Keratinocyte (primary cell): ENCODE results near the gene CHST8. TPM values are rescaled to one million over a fixed set of nuclear protein-coding genes. Genes with fewer than 3 reads are reported as not detected.

Experiments used
- DNase-seq: peaks from one replicate; pipeline ENCODE4 v3.0.0-alpha.2; 2011; ENCODE audit warnings: low read depth, missing footprints, low spot score
- FAIRE-seq: peaks from 2 replicates; lab custom pipeline; 2011; peaks lifted over from hg19 to GRCh38; lab: Jason Lieb, UNC
- H2AFZ ChIP-seq: 2 replicates; pipeline ENCODE4 v1.6.0; 2012; ENCODE audit warnings: low read length, control low read depth, inconsistent platforms; ENCODE audit not compliant: control insufficient read depth
- H3K27ac ChIP-seq: 2 replicates; pipeline ENCODE4 v1.5.1; 2011; ENCODE audit warnings: low read length; ENCODE audit not compliant: control insufficient read depth, insufficient read depth
- H3K27me3 ChIP-seq: 3 replicates; pipeline ENCODE4 v1.6.0; 2011; ENCODE audit warnings: low read length; ENCODE audit not compliant: control insufficient read depth, insufficient read depth; ENCODE audit errors: extremely low read depth
- H3K36me3 ChIP-seq, 2 experiments: 2 replicates in 1 of 2; 3 replicates in 1 of 2; pipeline ENCODE4 v1.5.1; 2011; ENCODE audit warnings: low read length in 2 of 2, mild to moderate bottlenecking in 1 of 2; ENCODE audit not compliant: control insufficient read depth in 2 of 2, insufficient read depth in 2 of 2; ENCODE audit errors: extremely low read depth in 1 of 2
- H3K4me1 ChIP-seq: 3 replicates; pipeline ENCODE4 v1.5.1; 2011; ENCODE audit warnings: low read length; ENCODE audit not compliant: control insufficient read depth, insufficient read depth; ENCODE audit errors: extremely low read depth
- H3K4me2 ChIP-seq: 3 replicates; pipeline ENCODE4 v1.6.0; 2011; ENCODE audit warnings: low read depth, low read length; ENCODE audit not compliant: control insufficient read depth, insufficient read depth; ENCODE audit errors: extremely low read depth
- H3K4me3 ChIP-seq, 3 experiments: fragments of 200-600 bp in 1 of 3; sonication (generic) in 1 of 3; 2 replicates in 2 of 3; 3 replicates in 1 of 3; pipeline ENCODE4 v1.5.1; 2011 to 2016; ENCODE audit warnings: low read length in 3 of 3, mild to moderate bottlenecking in 3 of 3, control low read depth in 2 of 3, inconsistent platforms in 1 of 3, low read depth in 1 of 3, mixed read lengths in 1 of 3, mixed run types in 1 of 3, moderate library complexity in 1 of 3; ENCODE audit not compliant: control insufficient read depth in 2 of 3, insufficient read depth in 2 of 3; ENCODE audit errors: extremely low read depth in 1 of 3
- H3K79me2 ChIP-seq: 2 replicates; pipeline ENCODE4 v1.6.0; 2012; ENCODE audit warnings: low read length; ENCODE audit not compliant: control insufficient read depth, insufficient read depth
- H3K9ac ChIP-seq: 3 replicates; pipeline ENCODE4 v1.6.0; 2011; ENCODE audit warnings: low read length; ENCODE audit not compliant: control insufficient read depth, insufficient read depth; ENCODE audit errors: extremely low read depth
- H3K9me1 ChIP-seq: 3 replicates; pipeline ENCODE4 v1.6.0; 2011; ENCODE audit warnings: low read length; ENCODE audit not compliant: control insufficient read depth, insufficient read depth; ENCODE audit errors: extremely low read depth
- H3K9me3 ChIP-seq: 2 replicates; pipeline ENCODE4 v1.5.1; 2012; ENCODE audit warnings: low read depth, low read length; ENCODE audit not compliant: control insufficient read depth
- H4K20me1 ChIP-seq: 3 replicates; pipeline ENCODE4 v1.6.0; 2011; ENCODE audit warnings: low read length; ENCODE audit not compliant: control insufficient read depth, insufficient read depth; ENCODE audit errors: extremely low read depth
- EZH2 ChIP-seq: IDR thresholded peaks from one replicate; pipeline ENCODE4 v1.6.1; 2012; ENCODE audit warnings: inconsistent platforms, mild to moderate bottlenecking, low read length, moderate library complexity
- dilution Hi-C: fragments of 300-500 bp; cut with MboI; formaldehyde crosslinking; loops from one replicate; pipeline ENCODE4 v1.7.0; 2020; ENCODE audit warnings: low sequenced_read_pairs; ENCODE audit not compliant: extremely low pct_ligation_motif_present
- polyA plus RNA-seq, 5 experiments: library from polyadenylated mRNA; depleted of rRNA in 3 of 5; stranded (reverse) in 3 of 5; stranded (forward) in 1 of 5; unstranded in 1 of 5; fragments of >200 nt; gene quantifications; 1 replicate in 1 of 5; 2 replicates in 3 of 5; 3 replicates in 1 of 5; pipeline versions ENCODE4 v1.2.1 to v1.2.3, GENCODE V29; 2011 to 2012; ENCODE audit warnings: missing spikeins in 2 of 5, low read depth in 1 of 5, low replicate concordance in 1 of 5
- TF ChIP-seq, protein P1 (sequence below), 3 experiments: IDR thresholded peaks in 1 of 3; conservative IDR thresholded peaks in 1 of 3; optimal IDR thresholded peaks in 1 of 3; 2 replicates in 2 of 3; 3 replicates in 1 of 3; pipeline versions ENCODE3 to v1.5.1; 2011; ENCODE audit warnings: low read length in 3 of 3, mild to moderate bottlenecking in 3 of 3, moderate library complexity in 2 of 3, control low read depth in 1 of 3, inconsistent platforms in 1 of 3; ENCODE audit not compliant: insufficient read depth in 2 of 3; ENCODE audit errors: extremely low read depth in 1 of 3

CHST8 gene
- polyA plus RNA-seq, 1 donor (not counting 4 experiments of a cell fraction or from before 2014, with no cell fraction given), result not detected

GRCh38 chr19:33706631-33707030, 84.9 kb downstream of the CHST8 start:
- H3K4me3 ChIP-seq, result no peak overlapping the region
- no peaks in the 10 kb centered on the region for H3K36me3 ChIP-seq
- dilution Hi-C loops, result no loop called here
- no peaks in the 10 kb centered on the region for H3K9me1 ChIP-seq
- H3K27ac ChIP-seq, result no peak overlapping the region
- H3K9me3 ChIP-seq, result no peaks in the 10 kb centered on the region
- H3K79me2 ChIP-seq, result no peaks in the 10 kb centered on the region
- no peaks in the 10 kb centered on the region for H3K4me1 ChIP-seq
- no peak overlapping the region for H3K9ac ChIP-seq
- no peaks in the 10 kb centered on the region for H3K27me3 ChIP-seq
- FAIRE-seq (no peak), DNase-seq (no peak)
- H4K20me1 ChIP-seq, result no peaks in the 10 kb centered on the region
- TF ChIP-seq, protein P1, sequence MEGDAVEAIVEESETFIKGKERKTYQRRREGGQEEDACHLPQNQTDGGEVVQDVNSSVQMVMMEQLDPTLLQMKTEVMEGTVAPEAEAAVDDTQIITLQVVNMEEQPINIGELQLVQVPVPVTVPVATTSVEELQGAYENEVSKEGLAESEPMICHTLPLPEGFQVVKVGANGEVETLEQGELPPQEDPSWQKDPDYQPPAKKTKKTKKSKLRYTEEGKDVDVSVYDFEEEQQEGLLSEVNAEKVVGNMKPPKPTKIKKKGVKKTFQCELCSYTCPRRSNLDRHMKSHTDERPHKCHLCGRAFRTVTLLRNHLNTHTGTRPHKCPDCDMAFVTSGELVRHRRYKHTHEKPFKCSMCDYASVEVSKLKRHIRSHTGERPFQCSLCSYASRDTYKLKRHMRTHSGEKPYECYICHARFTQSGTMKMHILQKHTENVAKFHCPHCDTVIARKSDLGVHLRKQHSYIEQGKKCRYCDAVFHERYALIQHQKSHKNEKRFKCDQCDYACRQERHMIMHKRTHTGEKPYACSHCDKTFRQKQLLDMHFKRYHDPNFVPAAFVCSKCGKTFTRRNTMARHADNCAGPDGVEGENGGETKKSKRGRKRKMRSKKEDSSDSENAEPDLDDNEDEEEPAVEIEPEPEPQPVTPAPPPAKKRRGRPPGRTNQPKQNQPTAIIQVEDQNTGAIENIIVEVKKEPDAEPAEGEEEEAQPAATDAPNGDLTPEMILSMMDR (optimal IDR thresholded peaks at IDR 0.05 in 1 of 3, IDR thresholded peaks at IDR 0.05 in 1 of 3, conservative IDR thresholded peaks at IDR 0.05 in 1 of 3; ENCODE audit: extremely low read depth in 1 of 3, insufficient read depth in 2 of 3, low read length in 3 of 3), result no peak
- TF ChIP-seq EZH2, result no peak
- no peak overlapping the region for H2AFZ ChIP-seq
- H3K4me2 ChIP-seq, result no peak overlapping the region

GRCh38 chr19:33712268-33712667, 90.5 kb downstream of the CHST8 start:
- no peak overlapping the region for H3K9ac ChIP-seq
- dilution Hi-C loops, result no loop called here
- H3K27me3 ChIP-seq, result no peaks in the 10 kb centered on the region

More at GRCh38 chr19:33712268-33712667, 90.5 kb downstream of the CHST8 start:
- H3K4me2 ChIP-seq, result no peak overlapping the region
- H4K20me1 ChIP-seq, result no peaks in the 10 kb centered on the region
- H3K9me3 ChIP-seq, result no peaks in the 10 kb centered on the region
- DNase-seq (no peak), FAIRE-seq (no peak)
- H3K4me3 ChIP-seq, result no peak overlapping the region
- TF ChIP-seq, protein P1 (optimal IDR thresholded peaks at IDR 0.05 in 1 of 3, IDR thresholded peaks at IDR 0.05 in 1 of 3, conservative IDR thresholded peaks at IDR 0.05 in 1 of 3; ENCODE audit: extremely low read depth in 1 of 3, insufficient read depth in 2 of 3, low read length in 3 of 3), result no peak
- TF ChIP-seq EZH2, result no peak
- no peaks in the 10 kb centered on the region for H3K36me3 ChIP-seq
- H2AFZ ChIP-seq, result no peak overlapping the region
- H3K27ac ChIP-seq, result no peak overlapping the region
- H3K79me2 ChIP-seq, result no peaks in the 10 kb centered on the region
- no peaks in the 10 kb centered on the region for H3K4me1 ChIP-seq
- H3K9me1 ChIP-seq, result no peaks in the 10 kb centered on the region
